H1 (cell line): ENCODE data around the gene COL5A2. TPM values are rescaled to one million over a fixed set of nuclear protein-coding genes. Genes with fewer than 3 reads are reported as not detected.

Source experiments
- CTCF ChIA-PET: fragments of 300-600 bp; sonication (Branson Sonifier 250); formaldehyde crosslinking; loops from one replicate; lab custom pipeline; 2021; ENCODE audit not compliant: partially characterized antibody; lab: Charles Lee
- POLR2A ChIA-PET: fragments of 300-600 bp; sonication (Branson Sonifier 250); formaldehyde crosslinking; loops from one replicate; lab custom pipeline; 2021; ENCODE audit warnings: inconsistent platforms; ENCODE audit not compliant: partially characterized antibody; lab: Charles Lee
- DNase-seq, 2 experiments: peaks; one replicate each; pipeline versions ENCODE4 v3.0.0 to v3.0.0-alpha.2; 2010 to 2022; ENCODE audit warnings: low spot score in 2 of 2, low read depth in 1 of 2, mixed read lengths in 1 of 2
- FAIRE-seq: peaks from 2 replicates; lab custom pipeline; 2011; peaks lifted over from hg19 to GRCh38; lab: Jason Lieb, UNC
- H2AFZ ChIP-seq: 2 replicates; pipeline ENCODE4 v1.8.1; 2012; ENCODE audit warnings: low read length, inconsistent platforms
- H2AK5ac ChIP-seq: 2 replicates; pipeline ENCODE4 v1.6.1; 2013; ENCODE audit warnings: low read depth, low read length
- H2BK120ac ChIP-seq: replicated peaks from 2 replicates; pipeline ENCODE3; 2013; ENCODE audit warnings: low read depth, low read length, inconsistent platforms
- H2BK12ac ChIP-seq: 2 replicates; pipeline ENCODE4 v1.6.1; 2013; ENCODE audit warnings: low read depth, low read length
- H2BK15ac ChIP-seq: 2 replicates; pipeline ENCODE4 v1.6.1; 2013; ENCODE audit warnings: low read length
- H2BK20ac ChIP-seq: 2 replicates; pipeline ENCODE4 v1.6.1; 2013; ENCODE audit warnings: low read length
- H2BK5ac ChIP-seq: 2 replicates; pipeline ENCODE4 v1.6.1; 2013; ENCODE audit warnings: low read depth, low read length
- H3K14ac ChIP-seq: 2 replicates; pipeline ENCODE4 v1.6.1; 2013; ENCODE audit warnings: inconsistent platforms; ENCODE audit not compliant: insufficient read length
- H3K18ac ChIP-seq: 2 replicates; pipeline ENCODE4 v1.6.1; 2013; ENCODE audit warnings: low read length; ENCODE audit errors: extremely low read depth
- H3K23ac ChIP-seq: 2 replicates; pipeline ENCODE4 v1.6.1; 2013; ENCODE audit warnings: inconsistent platforms; ENCODE audit not compliant: insufficient read length
- H3K23me2 ChIP-seq: 2 replicates; pipeline ENCODE4 v1.6.1; 2013; ENCODE audit warnings: low read depth, low read length
- H3K27ac ChIP-seq: 2 replicates; pipeline ENCODE4 v1.6.1; 2011; ENCODE audit warnings: low read depth, low read length, inconsistent platforms
- H3K27me3 ChIP-seq, 4 experiments: replicated peaks in 1 of 4; 1 replicate in 1 of 4; 2 replicates in 3 of 4; pipeline versions ENCODE4 v1.6.1 to v1.8.1; 2011 to 2013; ENCODE audit warnings: low read length in 3 of 4, mild to moderate bottlenecking in 3 of 4, inconsistent platforms in 2 of 4, mixed read lengths in 2 of 4, moderate library complexity in 1 of 4; ENCODE audit not compliant: control insufficient read depth in 3 of 4, insufficient read depth in 3 of 4; ENCODE audit errors: extremely low read depth in 1 of 4
- H3K36me3 ChIP-seq, 4 experiments: 2 replicates each; pipeline versions ENCODE4 v1.6.1 to v1.8.1; 2011 to 2013; ENCODE audit warnings: mild to moderate bottlenecking in 4 of 4, low read length in 3 of 4, moderate library complexity in 2 of 4, control low read depth in 1 of 4, inconsistent platforms in 1 of 4; ENCODE audit not compliant: insufficient read depth in 4 of 4, control insufficient read depth in 2 of 4
- H3K4ac ChIP-seq: replicated peaks from 2 replicates; pipeline ENCODE3; 2013; ENCODE audit warnings: low read length, low read depth, mixed read lengths, inconsistent platforms; ENCODE audit not compliant: insufficient read length
- H3K4me1 ChIP-seq, 4 experiments: replicated peaks in 1 of 4; 1 replicate in 1 of 4; 2 replicates in 3 of 4; pipeline versions ENCODE4 v1.6.1 to v1.8.1; 2011 to 2013; ENCODE audit warnings: low read length in 3 of 4, inconsistent platforms in 2 of 4, mixed read lengths in 1 of 4; ENCODE audit not compliant: insufficient read depth in 4 of 4, control insufficient read depth in 3 of 4
- H3K4me2 ChIP-seq, 2 experiments: 2 replicates each; pipeline versions ENCODE4 v1.6.1 to v1.8.1; 2011 to 2013; ENCODE audit warnings: low read depth in 2 of 2, low read length in 2 of 2, control low read depth in 1 of 2, inconsistent platforms in 1 of 2, mild to moderate bottlenecking in 1 of 2; ENCODE audit not compliant: insufficient read depth in 1 of 2
- H3K4me3 ChIP-seq, 4 experiments: fragments of 200-600, 300-600 bp in 1 of 4; sonication (generic), shearing (Covaris generic), sonication (Bioruptor Twin) in 1 of 4; 2 replicates each; pipeline versions ENCODE4 v1.5.1 to v1.8.1; 2011 to 2016; ENCODE audit warnings: low read length in 4 of 4, low read depth in 3 of 4, control low read depth in 2 of 4, inconsistent platforms in 2 of 4, mild to moderate bottlenecking in 2 of 4, mixed read lengths in 1 of 4, moderate library complexity in 1 of 4; ENCODE audit not compliant: insufficient read depth in 2 of 4; ENCODE audit errors: extremely low read depth in 1 of 4
- H3K56ac ChIP-seq: replicated peaks from 2 replicates; pipeline ENCODE3; 2013; ENCODE audit warnings: low read depth, mild to moderate bottlenecking, mixed read lengths, low read length, inconsistent platforms; ENCODE audit not compliant: insufficient read length
- H3K79me1 ChIP-seq: 2 replicates; pipeline ENCODE4 v1.6.1; 2013; ENCODE audit warnings: low read depth, low read length, control low read depth
- H3K79me2 ChIP-seq, 2 experiments: 2 replicates each; pipeline versions ENCODE4 v1.6.1 to v1.8.1; 2012 to 2013; ENCODE audit warnings: low read length in 2 of 2, mild to moderate bottlenecking in 2 of 2, inconsistent platforms in 1 of 2; ENCODE audit not compliant: insufficient read depth in 2 of 2, control insufficient read depth in 1 of 2
- H3K9ac ChIP-seq, 4 experiments: replicated peaks in 1 of 4; 1 replicate in 1 of 4; 2 replicates in 3 of 4; pipeline versions ENCODE4 v1.6.1 to v1.8.1; 2011 to 2013; ENCODE audit warnings: low read depth in 3 of 4, low read length in 3 of 4, control low read depth in 2 of 4, mild to moderate bottlenecking in 2 of 4, moderate library complexity in 2 of 4, inconsistent platforms in 1 of 4; ENCODE audit errors: extremely low read depth in 1 of 4
- H3K9me3 ChIP-seq, 2 experiments: 2 replicates each; pipeline versions ENCODE4 v1.6.1 to v1.8.1; 2012 to 2013; ENCODE audit warnings: mild to moderate bottlenecking in 2 of 2, moderate library complexity in 2 of 2, control low read depth in 1 of 2, inconsistent platforms in 1 of 2, low read depth in 1 of 2, low read length in 1 of 2, mixed read lengths in 1 of 2; ENCODE audit not compliant: insufficient read depth in 2 of 2
- H4K20me1 ChIP-seq, 2 experiments: replicated peaks in 1 of 2; 2 replicates each; pipeline versions ENCODE3 to v1.8.1; 2011 to 2013; ENCODE audit warnings: inconsistent platforms in 2 of 2, low read length in 2 of 2, mild to moderate bottlenecking in 1 of 2; ENCODE audit not compliant: insufficient read depth in 2 of 2, control insufficient read depth in 1 of 2
- H4K5ac ChIP-seq: 2 replicates; pipeline ENCODE4 v1.6.1; 2013; ENCODE audit warnings: low read length, low read depth, mixed read lengths, inconsistent platforms; ENCODE audit not compliant: insufficient read length
- H4K8ac ChIP-seq: 2 replicates; pipeline ENCODE4 v1.8.0; 2013; ENCODE audit warnings: mild to moderate bottlenecking, moderate library complexity, low read length, inconsistent platforms; ENCODE audit not compliant: insufficient read depth; ENCODE audit errors: extremely low read depth
- H4K91ac ChIP-seq: replicated peaks from 2 replicates; pipeline ENCODE3; 2013; ENCODE audit warnings: low read length, mixed read lengths, inconsistent platforms; ENCODE audit not compliant: insufficient read length
- ATF2 ChIP-seq: IDR thresholded peaks from 2 replicates; pipeline ENCODE4 v1.6.1; 2012; ENCODE audit warnings: low read length, inconsistent platforms
- EP300 ChIP-seq, 2 experiments: IDR thresholded peaks; 1 replicate in 1 of 2; 2 replicates in 1 of 2; pipeline ENCODE4 v1.6.1; 2011 to 2012; ENCODE audit warnings: low read depth in 2 of 2, low read length in 2 of 2, mild to moderate bottlenecking in 2 of 2, borderline replicate concordance in 1 of 2, inconsistent platforms in 1 of 2, moderate library complexity in 1 of 2
- EZH2 ChIP-seq: fragments of 200-600 bp; sonication (generic); IDR thresholded peaks from 2 replicates; pipeline ENCODE4 v1.7.1; 2012; ENCODE audit warnings: low read depth, mild to moderate bottlenecking, moderate library complexity, low read length, inconsistent platforms; ENCODE audit not compliant: severe bottlenecking
- FOSL1 ChIP-seq: IDR thresholded peaks from 2 replicates; pipeline ENCODE4 v1.6.1; 2011; ENCODE audit warnings: mild to moderate bottlenecking, low read depth, low read length, moderate library complexity; ENCODE audit not compliant: insufficient read depth
- HDAC2 ChIP-seq, 2 experiments: fragments of 300-600 bp in 1 of 2; sonication (generic) in 1 of 2; IDR thresholded peaks; 2 replicates each; pipeline ENCODE4 v1.6.1; 2011 to 2012; ENCODE audit warnings: low read depth in 2 of 2, low read length in 2 of 2, mild to moderate bottlenecking in 2 of 2, moderate library complexity in 2 of 2, borderline replicate concordance in 1 of 2, inconsistent platforms in 1 of 2
- KDM5A ChIP-seq: fragments of 200-600 bp; IDR thresholded peaks from 2 replicates; pipeline ENCODE4 v1.7.1; 2012; ENCODE audit warnings: mild to moderate bottlenecking, low read length, inconsistent platforms, mixed read lengths
- POLR2AphosphoS5 ChIP-seq: IDR thresholded peaks from 2 replicates; pipeline ENCODE4 v1.6.1; 2011; ENCODE audit warnings: low read depth, low read length
- RAD21 ChIP-seq, 2 experiments: IDR thresholded peaks in 1 of 2; conservative IDR thresholded peaks in 1 of 2; 2 replicates each; pipeline ENCODE4 v1.6.1; 2011; ENCODE audit warnings: low read depth in 2 of 2, low read length in 2 of 2, improper control_type of control experiment in 1 of 2, inconsistent platforms in 1 of 2, mild to moderate bottlenecking in 1 of 2, moderate library complexity in 1 of 2
- RNF2 ChIP-seq: fragments of 200-900, 300-1000 bp; sonication (generic); IDR thresholded peaks from 2 replicates; pipeline ENCODE4 v1.7.1; 2016; ENCODE audit warnings: borderline replicate concordance, low read depth, mild to moderate bottlenecking, antibody characterized with exemption, low read length; ENCODE audit not compliant: poor library complexity, severe bottlenecking; ENCODE audit errors: missing control alignments
- SIRT6 ChIP-seq: IDR thresholded peaks from one replicate; pipeline ENCODE4 v1.7.1; 2012; ENCODE audit warnings: low read length, inconsistent platforms
- TCF12 ChIP-seq: IDR thresholded peaks from 2 replicates; pipeline ENCODE4 v1.6.1; 2011; ENCODE audit warnings: low read depth, mild to moderate bottlenecking, low read length
- WGBS, 2 experiments: shearing (Covaris generic) in 1 of 2; methylation state at CpG; one replicate each; pipeline versions ENCODE4 v1.1.6 to v1.1.7; 2013 to 2015; ENCODE audit warnings: low lambda C conversion rate in 2 of 2, mixed read lengths in 2 of 2, inconsistent platforms in 1 of 2, low coverage in 1 of 2, missing lambda C conversion rate in 1 of 2; ENCODE audit not compliant: insufficient replicate concordance in 2 of 2, insufficient coverage in 1 of 2, insufficient read length in 1 of 2; ENCODE audit errors: extremely low coverage in 1 of 2, missing lambda C conversion rate in 1 of 2; 5-methylcytosine and 5-hydroxymethylcytosine counted together
- polyA plus RNA-seq, 7 experiments: library from polyadenylated mRNA; depleted of rRNA in 3 of 7; stranded (reverse) in 5 of 7; unstranded in 2 of 7; fragments of >200 nt in 5 of 7; fragments of 200-250 nt in 2 of 7; gene quantifications; 1 replicate in 5 of 7; 2 replicates in 1 of 7; 4 replicates in 1 of 7; pipeline versions ENCODE4 v1.2.1 to v1.2.3, GENCODE V29; 2011 to 2013; ENCODE audit warnings: missing spikeins in 2 of 7, mixed read lengths in 2 of 7
- total RNA-seq: library from RNA; stranded (reverse); fragmentation: NEBNext Ultra II Directional; extraction: Animal tissue kit (Norgen Biotek cat#: 25700); gene quantifications from 2 replicates; pipeline ENCODE4 v1.2.1, GENCODE V29; 2021

COL5A2 gene
- total and polyA plus RNA-seq, 2 of the 8 experiments (the other 6 are each of a cell fraction or from before 2014, with no cell fraction given): 4.7 to 24.2 TPM

GRCh38 chr2:189083606-189084005 is 96.0 kb downstream of the COL5A2 start:
- Histone ChIP-seq H4K5ac (no peak overlapping the region), H3K4me2 (no peak overlapping the region), H4K20me1 (no peaks in the 10 kb centered on the region), H2AK5ac (no peak overlapping the region), H3K4me3 (no peak overlapping the region), H3K23me2 (no peaks in the 10 kb centered on the region), H3K4ac (no peak overlapping the region), H3K56ac (no peak overlapping the region), H3K18ac (no peak overlapping the region), H2BK12ac (no peak overlapping the region), H3K9ac (no peak overlapping the region), H3K4me1 (0 out of 7 replicates have a peak, but pooled peaks cover 0 to 3% (median 0%) of the 10 kb centered on the region in 4 experiments), H3K14ac (no peak overlapping the region), H4K8ac (no peak overlapping the region), H3K27me3 (no peaks in the 10 kb centered on the region), H2BK5ac (no peak overlapping the region), H3K27ac (no peak overlapping the region), H3K79me1 (no peaks in the 10 kb centered on the region), H4K91ac (no peak overlapping the region), H3K9me3 (no peaks in the 10 kb centered on the region), H2BK15ac (no peak overlapping the region), H3K36me3 (no peaks in the 10 kb centered on the region), H3K79me2 (no peaks in the 10 kb centered on the region), H2BK120ac (no peak overlapping the region), H2AFZ (no peak overlapping the region), H2BK20ac (no peak overlapping the region), H3K23ac (no peak overlapping the region)
- FAIRE-seq: no peak
- ChIA-PET CTCF (interaction anchor here (0.6 to 1.2 kb wide), 2 partner anchors 11 to 505 kb away, joined by 3 to 10 read pairs; no protein-coding TSS in a partner anchor), POLR2A (no interaction called here)
- no peak for DNase-seq
- WGBS, 2 experiments: 88% methylated on average over 3 of the region's 3 CpGs; no CpG with 5 or more reads in 1 of the 2 experiments
- TF ChIP-seq KDM5A (no peak), TCF12 (no peak), RAD21 (IDR thresholded peaks at IDR 0.05 in 1 of 2, conservative IDR thresholded peaks at IDR 0.05 in 1 of 2; ENCODE audit: low read depth in 2 of 2, low read length in 2 of 2) (no peak), EP300 (IDR thresholded peaks at IDR 0.05; ENCODE audit: borderline replicate concordance in 1 of 2, low read depth in 2 of 2, low read length in 2 of 2) (no peak), FOSL1 (no peak), POLR2AphosphoS5 (no peak), ATF2 (no peak), SIRT6 (no peak), HDAC2 (IDR thresholded peaks at IDR 0.05; ENCODE audit: borderline replicate concordance in 1 of 2, low read depth in 2 of 2, low read length in 2 of 2) (no peak), EZH2 (no peak), RNF2 (no peak)
